HG03457 (cell line): Measurements from ENCODE around the gene SRCAP.
"Not testable (repeated sequence)": the region's sequence is repeated elsewhere in the genome, so short reads cannot be mapped to it uniquely, and the experiment has no call there.

Source experiments
- ATAC-seq: cut with Tn5 transposase; IDR thresholded peaks from one replicate; pipeline ENCODE4 v1.9.1; 2021; ENCODE audit warnings: moderate number of reproducible peaks; ENCODE audit not compliant: unreplicated experiment

SRCAP gene

GRCh38 chr16:30697264-30698138, 1.5 kb upstream of the SRCAP start:
- ATAC-seq: peak; percentile 74

- ATAC-seq: peak; percentile 49
Measured at GRCh38 chr16:30698139-30698815, 694 bp upstream of the SRCAP start.

- no peak for ATAC-seq
Measured at GRCh38 chr16:30699615-30700099, 686 bp downstream of the SRCAP start.

GRCh38 chr16:30700491-30700890, 1.5 kb downstream of the SRCAP start:
- no peak for ATAC-seq

- ATAC-seq: no peak
Measured at GRCh38 chr16:30700971-30701370, 2.0 kb downstream of the SRCAP start.

- ATAC-seq: not testable (repeated sequence)
Measured at GRCh38 chr16:30703071-30703470, 4.1 kb downstream of the SRCAP start.

- ATAC-seq: no peak
Measured at GRCh38 chr16:30703971-30704370, 5.0 kb downstream of the SRCAP start.

- ATAC-seq: no peak
Measured at GRCh38 chr16:30706046-30706445, 7.1 kb downstream of the SRCAP start.

GRCh38 chr16:30710971-30711370, 12.0 kb downstream of the SRCAP start:
- no peak for ATAC-seq

GRCh38 chr16:30711712-30712111, 12.7 kb downstream of the SRCAP start:
- no peak for ATAC-seq

GRCh38 chr16:30715750-30716445, 16.9 kb downstream of the SRCAP start:
- no peak for ATAC-seq

GRCh38 chr16:30720086-30720485, 21.1 kb downstream of the SRCAP start:
- no peak for ATAC-seq

- no peak for ATAC-seq
Measured at GRCh38 chr16:30720694-30721093, 21.7 kb downstream of the SRCAP start.

- no peak for ATAC-seq
Measured at GRCh38 chr16:30721167-30721566, 22.2 kb downstream of the SRCAP start.

- no peak for ATAC-seq
Measured at GRCh38 chr16:30721606-30722005, 22.6 kb downstream of the SRCAP start.

GRCh38 chr16:30722443-30722842, 23.5 kb downstream of the SRCAP start:
- ATAC-seq: no peak

GRCh38 chr16:30722916-30723315, 23.9 kb downstream of the SRCAP start:
- no peak for ATAC-seq

GRCh38 chr16:30723725-30724355, 24.9 kb downstream of the SRCAP start:
- no peak for ATAC-seq

- ATAC-seq: no peak
Measured at GRCh38 chr16:30724641-30725417, 25.9 kb downstream of the SRCAP start.

GRCh38 chr16:30725418-30725792, 26.4 kb downstream of the SRCAP start:
- ATAC-seq: no peak
